Measurements from ENCODE around the gene PKNOX2.

PKNOX2 gene

GRCh38 chr11:125257751-125258150 lies 93.2 kb downstream of the PKNOX2 start:
- TF ChIP-seq CTCF (conservative IDR thresholded peaks at IDR 0.05; ENCODE audit: control insufficient read depth, insufficient read depth, low read depth, low read length), result no peak
- no peak for DNase-seq (ENCODE audit: low read depth)

DNA sequence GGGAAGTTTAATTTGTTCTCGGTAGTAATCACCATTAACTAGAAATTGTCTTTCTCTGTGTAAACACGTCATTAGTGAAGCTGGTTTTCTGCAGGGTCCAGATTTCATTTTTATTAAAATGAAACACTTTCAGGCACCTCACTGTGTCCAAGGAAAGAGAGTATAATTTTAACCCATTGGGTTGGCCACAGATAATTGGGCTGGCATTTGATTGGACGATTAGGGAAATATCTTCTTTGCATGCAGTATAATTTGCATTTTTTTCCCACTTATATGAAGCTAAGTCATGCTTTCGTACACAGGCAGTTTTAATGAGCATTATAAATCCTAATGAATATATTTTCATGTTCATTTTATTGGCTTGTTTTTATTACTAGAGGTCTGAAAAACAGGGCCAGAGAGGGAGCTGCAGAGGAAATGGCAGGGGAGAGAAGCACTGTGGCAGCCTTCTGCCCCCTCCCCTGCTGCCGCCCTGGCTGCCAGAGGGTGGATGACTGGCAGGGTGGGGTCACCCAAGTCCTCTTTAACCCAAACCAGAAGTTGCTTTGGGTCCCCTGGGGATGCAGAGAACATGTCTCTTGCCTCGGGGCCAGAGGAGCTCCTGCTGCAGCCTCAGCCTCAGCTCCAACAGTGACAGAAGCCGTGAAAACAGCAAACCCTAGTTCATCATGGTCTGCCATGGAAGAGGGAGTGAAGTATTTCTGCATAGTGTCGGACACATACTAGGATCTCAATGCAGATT lies 93.9 kb downstream of the PKNOX2 start:
- H3K4me3 ChIP-seq (ENCODE audit: control insufficient read depth, low read depth, low read length), result no peak overlapping the region
- no peak for TF ChIP-seq CTCF (conservative IDR thresholded peaks at IDR 0.05; ENCODE audit: control insufficient read depth, insufficient read depth, low read depth, low read length)
- no peak for DNase-seq (ENCODE audit: low read depth)

More at GRCh38 chr11:125257751-125258150, 93.2 kb downstream of the PKNOX2 start:
- no peak overlapping the region for H3K4me3 ChIP-seq (ENCODE audit: control insufficient read depth, low read depth, low read length)

GRCh38 chr11:125261588-125261987 lies 97.0 kb downstream of the PKNOX2 start:
- no peak overlapping the region for H3K4me3 ChIP-seq (ENCODE audit: control insufficient read depth, low read depth, low read length)
- TF ChIP-seq CTCF (conservative IDR thresholded peaks at IDR 0.05; ENCODE audit: control insufficient read depth, insufficient read depth, low read depth, low read length), result no peak

DNA sequence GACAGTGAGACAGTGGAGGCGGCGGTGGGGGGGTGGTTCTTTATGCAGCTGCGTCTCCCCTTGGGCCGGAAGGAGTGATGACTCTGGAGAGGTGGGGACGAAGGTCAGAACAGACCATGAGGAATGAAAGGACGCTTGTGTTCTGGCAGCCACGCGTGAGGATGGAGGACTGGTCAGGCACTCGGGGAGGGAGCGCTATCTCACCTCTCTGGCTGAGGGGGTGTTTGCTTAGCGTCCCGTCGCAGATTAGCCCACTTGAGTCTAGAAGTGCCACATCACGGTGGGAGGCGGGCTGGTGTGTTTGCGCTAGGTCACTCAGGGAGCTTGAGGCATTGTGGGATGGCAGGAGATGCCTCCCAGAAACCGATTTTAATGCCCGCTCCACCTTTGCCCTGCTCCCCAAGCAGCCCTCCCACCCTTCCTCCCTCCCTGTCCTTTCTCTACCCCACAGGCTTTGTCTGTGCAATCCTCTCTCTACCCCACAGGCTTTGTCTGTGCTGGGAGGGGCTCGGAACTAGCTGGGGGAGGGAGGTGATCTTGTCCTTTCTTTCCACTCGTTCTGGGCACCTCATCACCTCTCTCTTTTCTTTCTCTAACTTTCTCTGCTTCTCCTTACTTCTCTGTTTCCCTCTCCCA lies 97.8 kb downstream of the PKNOX2 start:
- no peak for DNase-seq (ENCODE audit: low read depth)
- no peak overlapping the region for H3K4me3 ChIP-seq (ENCODE audit: control insufficient read depth, low read depth, low read length)
- TF ChIP-seq CTCF (conservative IDR thresholded peaks at IDR 0.05; ENCODE audit: control insufficient read depth, insufficient read depth, low read depth, low read length), result no peak

More at GRCh38 chr11:125261588-125261987, 97.0 kb downstream of the PKNOX2 start:
- DNase-seq (ENCODE audit: low read depth), result no peak

GRCh38 chr11:125262830-125263218 lies 98.3 kb downstream of the PKNOX2 start:
- no peak for TF ChIP-seq CTCF (conservative IDR thresholded peaks at IDR 0.05; ENCODE audit: control insufficient read depth, insufficient read depth, low read depth, low read length)
- DNase-seq (ENCODE audit: low read depth), result no peak
- no peak overlapping the region for H3K4me3 ChIP-seq (ENCODE audit: control insufficient read depth, low read depth, low read length)

- peak; percentile 91 for DNase-seq (ENCODE audit: low read depth)
- H3K4me3 ChIP-seq (ENCODE audit: control insufficient read depth, low read depth, low read length), result no peak overlapping the region
- no peak for TF ChIP-seq CTCF (conservative IDR thresholded peaks at IDR 0.05; ENCODE audit: control insufficient read depth, insufficient read depth, low read depth, low read length)
Measured at GRCh38 chr11:125263268-125263790, 98.8 kb downstream of the PKNOX2 start.

All from fibroblast of mammary gland (primary cell).